GM11168 (cell line): ENCODE data around the gene ADM2.
"Not testable (repeated sequence)": the region's sequence is repeated elsewhere in the genome, so short reads cannot be mapped to it uniquely, and the experiment has no call there.

Experiments
- in situ Hi-C: fragments of 300-500 bp; cut with MboI; formaldehyde crosslinking; loops from one replicate; pipeline ENCODE4 v1.12.0; 2022; ENCODE audit warnings: low sequenced_read_pairs; ENCODE audit not compliant: unreplicated experiment

The ADM2 gene

DNA sequence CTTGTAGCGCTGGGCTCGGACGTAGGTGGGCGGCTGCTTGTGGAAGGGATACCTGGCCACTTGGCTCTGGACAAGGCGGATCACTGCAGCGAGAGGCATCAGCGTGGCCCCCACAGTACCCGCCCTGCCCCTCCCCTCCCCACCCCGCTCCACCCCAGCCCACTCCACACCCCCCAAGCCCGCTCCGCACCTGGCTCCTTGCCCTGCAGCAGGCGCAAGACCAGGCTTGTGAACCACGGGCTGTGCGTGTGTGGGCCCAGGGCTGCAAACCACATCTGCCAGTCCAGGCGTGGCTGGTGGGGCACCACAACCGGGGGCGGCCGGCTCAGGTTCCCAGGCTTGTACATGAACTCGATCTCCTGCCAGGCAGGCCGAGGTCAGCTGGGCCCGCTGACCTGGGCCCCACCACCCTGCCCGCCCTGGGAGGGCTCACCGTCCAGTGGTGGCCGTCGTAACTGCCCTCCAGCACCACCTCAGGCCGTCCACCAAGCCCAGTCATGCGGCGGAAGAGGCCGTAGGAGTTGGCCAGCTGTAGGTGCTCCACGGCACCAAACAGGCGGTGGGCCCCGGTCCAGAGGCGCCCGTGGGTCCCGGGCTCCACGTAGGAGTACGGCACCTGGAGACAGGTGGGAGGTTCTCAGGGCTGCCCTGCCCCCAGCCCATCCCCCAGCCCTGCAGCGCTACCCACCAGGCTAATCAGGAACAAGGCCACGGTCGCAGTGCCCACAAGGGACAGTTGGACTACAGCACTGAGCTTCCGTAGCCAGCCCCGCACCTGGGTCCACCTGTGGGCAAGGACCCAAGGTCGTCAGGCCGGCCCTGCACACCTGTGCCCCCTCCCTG, 23.2 kb downstream of the ADM2 start:
- in situ Hi-C loops: no loop called here

DNA sequence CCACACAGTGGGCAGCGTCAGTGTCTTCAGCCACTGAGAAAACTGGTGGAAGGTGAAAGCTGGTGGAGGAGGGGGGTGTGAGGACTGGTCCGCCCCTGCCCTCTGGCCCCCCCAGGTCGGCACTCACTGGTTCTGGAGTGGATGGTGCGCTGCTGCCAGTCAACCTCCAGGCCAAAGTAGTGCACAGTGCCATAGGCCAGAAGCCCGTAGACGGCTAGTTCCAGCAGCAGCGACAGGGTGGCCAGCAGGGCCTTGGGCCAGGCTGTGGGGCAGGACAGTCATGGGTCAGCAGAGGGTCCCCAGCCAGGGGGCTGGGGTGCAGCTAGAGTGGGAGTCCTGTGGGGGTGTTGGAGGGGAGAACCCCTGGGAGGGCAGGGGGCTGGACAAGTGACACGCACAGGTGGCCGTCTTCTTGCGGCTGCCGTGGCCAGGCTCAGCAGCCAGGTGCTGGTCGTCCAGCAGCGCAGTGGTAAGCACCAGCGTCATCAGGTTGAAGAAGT, 24.0 kb downstream of the ADM2 start:
- in situ Hi-C loops: no loop called here

DNA sequence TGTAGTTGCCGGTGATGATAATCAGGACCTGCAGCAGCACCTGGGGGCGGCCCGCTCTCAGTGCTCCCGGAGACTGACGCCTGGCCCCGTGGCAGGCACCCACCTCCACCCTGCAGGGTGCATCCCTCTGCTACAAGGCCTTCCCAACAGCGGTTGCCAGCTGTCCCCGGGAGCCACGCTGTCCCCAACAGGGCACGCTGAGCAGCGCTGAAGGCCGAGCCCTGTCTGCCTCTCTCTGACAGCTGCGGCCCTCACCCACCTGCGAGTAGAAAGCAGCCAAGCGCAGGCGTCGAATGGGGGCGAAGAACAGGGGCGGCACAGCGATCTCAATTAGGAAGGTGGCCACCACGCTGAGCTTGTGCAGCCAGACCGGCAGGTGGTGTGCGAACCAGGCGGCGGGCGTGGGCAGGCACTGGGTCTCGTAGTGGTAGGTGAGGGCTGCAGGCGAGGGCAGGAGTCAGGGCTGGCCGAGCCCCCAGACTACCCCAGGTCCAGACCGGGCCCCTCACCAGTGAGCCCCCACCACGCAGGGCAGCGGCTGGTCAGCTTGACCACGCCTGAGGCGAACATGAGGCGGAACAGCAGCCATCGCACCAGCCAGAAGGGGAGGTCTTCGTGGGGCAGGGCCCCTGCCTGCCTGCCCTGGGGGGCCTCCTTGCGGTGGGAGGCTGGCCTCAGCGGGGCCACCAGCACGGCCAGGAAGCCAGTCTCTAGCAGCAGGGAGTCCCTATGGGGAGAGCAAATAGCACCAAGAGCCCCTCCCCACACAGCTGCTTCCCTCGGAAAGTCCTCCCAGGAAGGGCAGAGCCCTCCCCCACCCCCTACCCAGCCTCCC, 24.6 kb downstream of the ADM2 start:
- in situ Hi-C loops: no loop called here

DNA sequence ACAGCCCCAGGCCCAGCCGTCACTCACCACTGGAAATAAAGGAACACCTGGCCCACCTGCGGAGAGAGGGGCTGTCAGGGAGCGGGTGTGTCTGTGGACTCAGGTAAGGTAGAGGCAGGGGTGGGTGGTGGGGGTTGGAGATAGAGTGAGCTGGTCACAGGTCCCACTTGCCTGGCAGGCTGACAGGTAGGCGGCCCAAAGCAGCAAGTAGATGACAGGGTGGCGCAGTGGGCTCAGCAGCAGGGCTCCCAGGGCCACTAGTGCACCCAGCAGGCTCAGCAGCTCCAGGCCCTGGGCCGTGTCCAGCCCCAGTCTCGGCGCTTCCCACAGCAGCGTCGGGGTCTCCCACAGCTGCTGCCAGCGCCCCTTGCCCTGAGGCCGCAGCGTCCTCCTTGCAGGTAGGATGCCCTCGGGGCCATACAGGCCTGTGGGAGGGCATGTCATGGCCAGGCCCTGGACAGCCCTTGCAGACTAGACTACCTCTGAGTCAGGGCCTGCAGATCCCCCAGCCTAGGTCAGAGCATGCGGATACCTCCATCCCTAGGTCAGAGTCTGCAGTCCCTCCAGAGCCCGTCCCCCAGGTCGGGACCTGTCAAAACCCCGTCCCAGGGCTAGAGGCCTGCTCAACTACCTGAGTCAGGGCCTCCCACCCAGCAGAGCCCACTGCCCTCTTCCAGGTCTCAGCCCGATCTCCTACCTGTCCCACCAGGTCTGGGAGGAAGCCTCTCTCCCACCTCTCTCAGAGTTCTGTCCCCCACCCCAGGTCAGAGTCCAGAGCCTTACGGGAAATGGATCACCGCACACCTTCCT, 25.5 kb downstream of the ADM2 start:
- in situ Hi-C loops: no loop called here

DNA sequence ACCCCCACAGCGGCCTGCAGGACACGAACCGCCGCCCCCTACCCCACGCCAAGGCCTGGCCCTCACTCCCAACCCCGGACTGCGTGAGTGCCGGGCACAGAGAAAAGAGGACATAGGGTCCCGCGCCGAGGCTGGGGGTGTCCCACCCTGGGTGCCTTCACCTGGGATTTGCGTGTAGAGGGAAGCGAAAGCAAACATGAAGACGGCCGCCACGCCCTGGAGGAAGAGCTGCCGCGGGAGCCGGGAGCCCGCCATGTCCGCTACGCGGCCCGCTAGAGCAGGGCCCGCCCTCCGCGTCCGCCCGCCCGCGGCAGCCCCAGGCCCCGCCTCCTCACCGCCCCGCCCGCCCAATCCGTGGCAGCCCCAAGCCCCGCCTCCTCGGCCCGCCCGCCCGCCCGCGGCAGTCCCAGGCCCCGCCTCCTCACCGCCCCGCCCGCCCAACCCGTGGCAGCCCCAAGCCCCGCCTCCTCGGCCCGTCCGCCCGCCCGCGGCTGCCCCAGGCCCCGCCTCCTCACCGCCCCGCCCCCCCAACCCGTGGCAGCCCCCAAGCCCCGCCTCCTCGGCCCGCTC, 26.2 kb downstream of the ADM2 start, which contains the start of gene LMF2:
Gene LMF2, minus strand, starts transcription at position 282 of the 570 bp plus-strand sequence. Its CDS starts 27 bp downstream, at position 255.
- in situ Hi-C loops: no loop called here

DNA sequence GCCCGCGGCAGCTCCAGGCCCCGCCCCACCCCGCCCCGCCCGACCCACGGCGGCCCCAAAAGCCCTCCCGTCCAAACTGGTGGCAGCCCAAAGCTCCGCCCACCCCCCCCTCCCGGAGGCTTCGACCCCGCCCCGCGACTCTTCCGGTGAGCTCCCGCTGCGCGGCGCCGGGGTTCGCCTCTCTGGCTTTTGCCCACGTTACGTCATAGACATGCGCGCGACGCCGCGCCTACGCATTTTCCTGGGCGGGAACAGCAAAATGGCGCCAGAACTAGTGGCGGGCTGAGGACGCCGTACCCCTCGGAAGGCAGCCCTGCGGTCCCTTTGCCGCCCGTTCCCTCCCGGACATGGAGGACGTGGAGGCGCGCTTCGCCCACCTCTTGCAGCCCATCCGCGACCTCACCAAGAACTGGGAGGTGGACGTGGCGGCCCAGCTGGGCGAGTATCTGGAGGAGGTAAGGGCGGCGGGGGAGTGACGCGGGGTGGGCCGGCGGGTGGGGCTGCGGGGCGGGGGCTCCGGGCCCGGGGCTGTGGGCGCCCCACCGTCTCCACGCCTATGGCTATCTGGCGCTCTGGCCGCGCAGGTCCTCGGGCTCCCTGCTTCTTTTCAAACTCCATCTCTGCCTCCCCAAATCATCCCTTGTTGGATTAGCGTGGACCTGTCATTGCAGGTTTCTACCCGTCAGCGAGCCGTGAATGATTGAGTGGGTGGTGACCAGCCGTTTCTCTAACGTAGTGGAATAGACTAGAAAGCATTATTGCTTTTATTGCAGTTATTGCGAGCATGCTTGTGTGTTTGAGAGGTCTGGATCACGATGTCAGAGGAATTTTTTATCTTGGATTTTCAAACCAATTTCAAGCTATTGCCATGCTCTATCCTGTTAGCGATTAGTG, 26.9 kb downstream of the ADM2 start, which contains the start of gene NCAPH2:
Gene NCAPH2, plus strand, starts transcription at position 234 of the 894 bp plus-strand sequence. Its CDS starts 114 bp downstream, at position 348.
- in situ Hi-C loops: no loop called here

DNA sequence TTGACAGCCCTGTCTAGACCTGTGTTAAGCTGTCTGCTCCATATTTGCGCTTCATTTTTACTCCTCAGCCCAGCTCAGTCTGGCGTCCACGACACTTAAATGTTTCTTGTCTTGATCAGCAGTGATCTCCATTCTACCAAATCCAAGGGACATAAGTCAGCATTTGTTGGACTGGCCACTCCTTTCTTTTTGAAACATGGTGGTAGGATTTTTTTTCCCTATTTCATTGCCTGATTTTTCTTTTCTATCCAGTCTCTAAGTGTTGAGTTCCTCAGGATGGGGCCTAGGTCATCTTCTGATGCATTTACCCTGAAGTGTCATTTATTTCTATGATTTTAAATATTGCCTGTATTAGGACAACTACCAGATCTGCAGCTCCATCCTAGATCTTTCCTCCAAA, 27.6 kb downstream of the ADM2 start:
- in situ Hi-C loops: no loop called here

DNA sequence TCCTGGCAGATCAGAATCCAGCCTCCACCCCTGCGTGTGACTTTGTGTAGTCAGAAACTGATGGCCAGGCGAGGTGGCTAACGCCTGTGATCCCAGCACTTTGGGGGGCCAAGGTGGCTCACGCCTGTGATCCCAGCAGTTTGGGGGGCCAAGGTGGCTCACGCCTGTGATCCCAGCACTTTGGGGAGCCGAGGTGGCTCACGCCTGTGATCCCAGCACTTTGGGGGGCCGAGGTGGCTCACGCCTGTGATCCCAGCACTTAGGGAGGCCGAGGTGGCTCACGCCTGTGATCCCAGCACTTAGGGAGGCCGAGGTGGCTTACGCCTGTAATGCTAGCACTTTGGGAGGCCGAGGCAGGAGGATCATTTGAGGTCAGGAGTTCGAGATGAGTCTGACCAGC, 31.8 kb downstream of the ADM2 start:
- in situ Hi-C loops: loop anchor here (5.0 kb wide), 1 partner anchor 109 kb away; no protein-coding TSS in a partner anchor

DNA sequence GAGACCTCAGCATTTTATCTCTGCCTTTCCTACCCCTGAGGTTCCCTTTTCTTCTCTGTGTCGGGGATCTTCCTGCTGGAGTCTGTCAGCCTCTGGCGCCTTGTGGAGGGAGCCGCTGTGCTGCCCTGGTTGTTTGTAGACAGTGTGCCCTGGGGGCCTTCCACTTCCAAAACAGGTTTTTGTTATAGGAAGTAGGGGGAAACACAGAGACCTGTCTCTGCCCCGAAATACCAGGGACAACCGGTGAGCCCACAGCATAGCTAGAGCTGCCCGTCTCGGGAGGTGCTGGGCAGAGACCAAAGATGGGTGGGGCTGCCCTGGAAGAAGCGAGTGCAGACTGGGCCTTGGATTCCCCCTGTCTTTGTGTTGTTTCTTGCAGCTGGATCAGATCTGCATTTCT, 34.7 kb downstream of the ADM2 start:
- in situ Hi-C loops: no loop called here

DNA sequence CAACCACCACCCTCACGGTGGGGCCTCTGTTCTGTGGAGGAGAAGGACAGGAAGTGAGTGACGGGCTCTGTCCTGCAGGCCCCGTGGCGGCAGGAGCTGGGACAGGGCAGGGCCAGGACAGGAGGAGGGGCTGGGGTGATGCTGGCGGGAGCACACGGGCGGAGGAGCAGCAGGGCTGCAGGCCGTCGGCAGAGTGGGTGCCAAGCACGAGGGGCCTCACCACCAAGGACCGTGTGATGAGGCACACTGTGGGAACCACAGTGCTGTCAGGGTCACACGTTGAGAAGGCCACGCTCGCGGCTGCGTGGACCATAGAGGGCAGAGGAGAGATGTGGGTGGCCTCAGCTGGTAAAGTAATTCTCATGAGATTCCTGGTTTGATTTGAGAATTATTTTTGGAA, 35.5 kb downstream of the ADM2 start:
- in situ Hi-C loops: no loop called here

DNA sequence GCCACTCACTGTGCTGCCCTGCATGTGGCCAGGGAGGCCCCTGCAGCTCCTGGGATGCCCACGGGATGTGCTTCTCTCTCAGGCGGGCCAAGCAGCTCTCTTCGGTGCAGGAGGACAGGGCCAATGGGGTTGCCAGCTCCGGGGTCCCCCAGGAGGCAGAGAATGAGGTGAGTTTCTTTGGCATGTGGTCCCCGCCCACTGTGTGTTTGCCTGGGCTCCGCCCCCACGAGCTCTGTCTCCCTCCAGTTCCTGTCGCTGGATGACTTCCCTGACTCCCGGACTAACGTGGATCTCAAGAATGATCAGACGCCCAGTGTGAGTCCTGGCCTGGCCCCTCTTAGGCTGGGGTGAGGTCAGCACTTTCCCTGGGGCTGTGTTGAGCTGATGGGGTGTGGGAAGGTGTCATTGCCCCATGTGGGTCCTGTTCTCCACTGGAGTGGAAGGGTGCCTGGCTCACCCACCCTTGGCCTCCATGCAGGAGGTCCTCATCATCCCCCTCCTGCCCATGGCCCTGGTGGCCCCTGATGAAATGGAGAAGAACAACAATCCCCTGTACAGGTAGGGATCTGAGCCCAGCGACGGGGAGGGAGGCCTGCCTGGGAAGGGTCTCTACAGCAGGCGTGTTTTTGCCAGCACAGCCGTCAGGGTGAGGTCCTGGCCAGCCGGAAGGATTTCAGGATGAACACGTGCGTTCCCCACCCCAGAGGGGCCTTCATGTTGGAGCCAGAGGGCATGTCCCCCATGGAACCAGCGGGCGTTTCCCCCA, 36.3 kb downstream of the ADM2 start:
- in situ Hi-C loops: no loop called here

DNA sequence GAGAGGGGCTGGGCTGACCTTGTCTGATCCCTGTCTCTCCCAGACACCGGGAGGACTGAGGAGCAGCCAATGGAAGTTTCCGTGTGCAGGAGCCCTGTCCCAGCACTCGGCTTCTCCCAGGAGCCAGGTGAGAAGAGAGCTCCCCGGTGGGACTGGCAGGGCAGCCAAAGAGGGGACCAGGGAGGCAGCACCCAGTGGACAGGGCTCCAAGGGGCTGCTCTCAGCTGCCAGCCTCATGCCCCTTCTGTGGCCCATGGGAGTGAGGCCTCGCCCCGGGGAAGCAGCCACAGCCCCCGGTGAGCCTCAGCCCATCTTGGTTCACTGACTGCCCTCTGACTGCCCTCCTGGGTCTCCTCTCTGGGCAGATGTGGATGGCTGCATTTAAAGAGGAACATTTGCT, 37.3 kb downstream of the ADM2 start:
- in situ Hi-C loops: no loop called here

DNA sequence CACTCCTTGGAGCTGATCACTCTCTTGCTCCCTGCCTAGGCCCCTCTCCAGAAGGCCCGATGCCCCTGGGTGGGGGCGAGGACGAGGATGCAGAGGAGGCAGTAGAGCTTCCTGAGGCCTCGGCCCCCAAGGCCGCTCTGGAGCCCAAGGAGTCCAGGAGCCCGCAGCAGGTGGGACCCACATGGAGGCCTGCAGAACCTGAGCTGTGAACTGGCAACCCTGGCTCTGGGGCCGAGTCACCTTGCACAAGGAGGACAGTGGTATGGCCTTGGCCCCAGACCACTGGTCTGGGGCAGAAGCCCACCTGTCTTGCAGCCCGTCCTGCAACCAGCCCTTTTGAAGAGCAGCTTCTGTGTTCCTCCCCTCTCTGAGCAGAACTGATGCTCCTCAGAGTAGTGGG, 37.8 kb downstream of the ADM2 start:
- in situ Hi-C loops: no loop called here

DNA sequence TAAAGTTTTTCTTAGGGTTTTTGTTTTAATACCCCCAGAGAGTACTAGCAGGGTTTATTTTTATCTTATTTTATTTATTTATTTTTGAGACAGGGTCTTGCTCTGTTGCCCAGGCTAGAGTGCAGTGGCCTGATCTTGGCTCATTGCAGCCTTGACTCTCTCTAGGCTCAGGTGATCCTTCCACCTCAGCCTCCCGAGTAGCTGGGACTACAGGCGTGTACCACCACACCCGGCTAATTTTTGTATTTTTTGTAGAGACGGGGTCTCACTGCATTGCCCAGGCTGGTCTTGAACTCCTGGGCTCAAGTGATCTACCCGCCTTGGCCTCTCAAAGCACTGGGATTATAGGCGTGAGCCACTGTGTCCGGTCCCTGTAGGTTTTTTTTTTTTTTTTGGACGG, 38.8 kb downstream of the ADM2 start:
- in situ Hi-C loops: not testable (repeated sequence)

DNA sequence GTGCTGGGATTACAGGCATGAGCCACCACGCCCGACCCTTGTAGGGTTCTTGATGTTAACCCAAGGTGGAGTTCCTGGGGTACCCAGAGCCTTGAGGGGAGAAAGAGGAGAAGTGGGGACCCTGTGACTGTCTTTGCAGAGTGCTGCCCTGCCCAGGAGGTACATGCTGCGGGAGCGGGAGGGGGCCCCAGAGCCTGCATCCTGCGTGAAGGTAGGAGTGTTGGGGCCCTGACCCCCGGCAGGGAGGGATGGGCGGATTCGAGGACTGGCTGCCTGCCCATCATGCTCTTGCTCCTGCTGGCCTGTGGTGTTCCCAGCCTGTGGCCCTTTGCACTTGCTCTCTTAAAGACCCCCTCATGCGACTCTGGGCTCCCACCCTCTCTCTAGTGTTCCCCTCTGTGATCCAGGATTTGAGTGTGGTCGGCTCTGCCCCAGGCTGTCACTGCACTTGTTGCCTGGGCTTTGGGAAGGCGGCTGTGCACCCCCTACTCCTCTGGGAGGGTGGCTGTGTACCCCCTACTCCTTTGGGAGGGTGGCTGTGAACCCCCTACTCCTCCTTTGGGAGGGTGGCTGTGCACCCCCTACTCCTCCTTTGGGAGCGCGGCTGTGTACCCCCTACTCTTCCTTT, 39.6 kb downstream of the ADM2 start:
- in situ Hi-C loops: no loop called here

DNA sequence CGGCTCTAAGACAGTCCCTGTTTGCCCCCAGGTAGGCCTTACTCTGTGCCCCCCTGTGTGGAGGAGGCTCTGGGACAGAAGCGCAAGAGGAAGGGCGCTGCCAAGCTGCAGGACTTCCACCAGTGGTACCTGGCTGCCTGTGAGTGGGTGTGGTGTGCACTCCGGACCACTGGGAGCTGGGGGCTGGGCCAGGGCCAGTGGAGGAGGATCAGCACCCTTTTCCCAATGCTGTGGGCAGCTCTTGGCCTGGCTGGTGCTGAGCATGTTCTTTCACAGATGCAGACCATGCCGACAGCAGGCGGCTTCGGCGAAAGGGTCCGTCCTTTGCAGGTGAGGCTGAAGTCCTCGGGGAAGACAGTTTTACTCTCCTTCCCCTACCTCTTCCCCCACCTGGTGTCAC, 40.4 kb downstream of the ADM2 start:
- in situ Hi-C loops: no loop called here

DNA sequence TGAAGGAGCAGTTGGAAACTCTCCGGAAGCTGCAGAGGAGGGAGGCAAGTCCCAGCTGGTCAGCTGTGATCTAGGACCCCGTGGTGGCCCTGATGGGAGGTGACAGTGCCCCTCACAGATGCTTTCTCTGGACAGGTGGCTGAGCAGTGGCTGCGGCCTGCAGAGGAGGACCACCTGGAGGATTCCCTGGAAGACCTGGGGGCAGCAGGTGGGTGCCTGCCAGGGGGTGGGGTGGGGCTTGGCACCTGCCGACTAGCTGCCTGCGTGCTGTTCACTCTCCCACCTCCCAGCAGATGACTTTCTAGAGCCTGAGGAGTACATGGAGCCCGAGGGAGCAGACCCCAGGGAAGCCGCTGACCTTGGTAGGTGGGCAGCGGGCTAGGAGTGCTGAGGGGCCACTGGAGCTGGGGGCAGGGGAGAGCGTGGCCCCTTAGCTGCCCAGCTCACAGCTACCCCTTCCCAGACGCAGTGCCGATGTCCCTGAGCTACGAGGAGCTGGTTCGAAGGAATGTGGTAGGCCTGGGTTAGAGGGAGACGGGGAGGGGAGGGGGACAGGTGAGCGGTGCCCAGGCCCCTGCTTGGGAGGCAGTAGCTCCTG, 41.0 kb downstream of the ADM2 start:
- in situ Hi-C loops: no loop called here
